Smooth muscle cell of the brain vasculature (primary cell): Measurements from ENCODE around the gene SHOX.

Source experiments
- DNase-seq: peaks from one replicate; pipeline ENCODE4 v3.0.0-alpha.2; 2012; ENCODE audit warnings: low read depth, low spot score

The SHOX gene

DNA sequence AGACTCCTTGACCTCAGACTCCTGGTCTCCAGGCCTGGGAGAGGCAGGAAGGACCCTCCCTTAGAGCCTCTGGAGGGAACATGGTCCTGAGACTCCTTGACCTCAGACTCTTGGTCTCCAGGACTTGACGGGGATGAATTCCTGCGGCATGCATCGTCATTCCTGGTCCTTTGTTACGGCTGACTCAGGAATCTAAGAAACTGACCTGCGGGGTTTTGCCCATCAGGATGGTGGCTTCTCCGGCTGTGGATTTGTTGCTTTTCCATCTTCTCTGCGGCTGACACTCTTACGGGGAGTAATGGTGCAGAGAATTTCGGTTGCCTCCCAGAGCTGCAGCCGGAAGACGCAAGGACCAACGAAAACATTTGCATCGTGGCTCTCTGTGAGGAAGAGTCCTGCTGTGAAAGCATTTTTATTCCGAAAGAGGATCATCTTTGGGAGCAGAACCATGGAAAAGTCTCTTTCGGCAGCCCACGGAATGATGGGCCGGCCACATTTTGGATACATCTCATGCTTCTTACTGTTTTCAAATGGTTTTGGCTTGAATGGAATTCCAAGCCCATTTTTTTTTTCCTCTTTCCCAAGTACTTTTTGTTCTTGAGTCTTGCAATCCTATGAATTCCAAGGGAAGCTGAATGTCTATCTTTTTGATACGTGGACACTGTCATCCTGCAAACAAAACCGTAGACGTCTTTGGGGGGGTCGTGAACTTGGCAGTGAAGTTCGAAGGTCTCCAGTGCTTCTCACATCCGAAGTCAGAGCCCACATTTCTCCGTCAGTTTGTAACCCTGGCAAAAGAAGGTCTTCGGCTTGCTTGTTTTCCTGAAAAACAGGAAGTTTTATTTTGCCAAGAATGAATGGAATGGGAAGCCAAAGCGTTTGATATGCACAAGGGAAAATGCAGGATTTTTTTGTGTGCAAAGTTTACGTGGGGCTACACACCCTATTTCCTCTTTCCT lies 36.5 kb downstream of the SHOX start:
- no peak for DNase-seq

DNA sequence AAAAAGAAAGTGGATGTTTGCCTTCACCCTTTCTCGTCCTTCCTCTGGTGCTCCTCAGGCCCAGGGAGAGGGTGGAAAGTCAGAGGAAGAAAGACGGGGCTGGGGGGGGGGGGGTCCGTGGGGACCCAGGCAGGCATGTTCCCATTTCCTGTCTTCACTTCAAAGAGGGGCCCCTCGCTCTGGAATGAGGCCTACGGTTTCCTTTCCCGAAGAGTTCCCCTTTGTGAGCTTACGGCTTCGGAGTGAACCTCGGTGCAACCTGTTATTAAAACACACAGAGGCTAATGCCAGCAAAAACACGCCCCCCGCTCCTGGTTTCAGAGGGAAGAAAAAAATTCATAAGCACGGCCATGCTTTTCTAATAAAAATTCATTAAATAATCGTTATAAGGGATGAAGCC lies 40.1 kb downstream of the SHOX start:
- DNase-seq: no peak

DNA sequence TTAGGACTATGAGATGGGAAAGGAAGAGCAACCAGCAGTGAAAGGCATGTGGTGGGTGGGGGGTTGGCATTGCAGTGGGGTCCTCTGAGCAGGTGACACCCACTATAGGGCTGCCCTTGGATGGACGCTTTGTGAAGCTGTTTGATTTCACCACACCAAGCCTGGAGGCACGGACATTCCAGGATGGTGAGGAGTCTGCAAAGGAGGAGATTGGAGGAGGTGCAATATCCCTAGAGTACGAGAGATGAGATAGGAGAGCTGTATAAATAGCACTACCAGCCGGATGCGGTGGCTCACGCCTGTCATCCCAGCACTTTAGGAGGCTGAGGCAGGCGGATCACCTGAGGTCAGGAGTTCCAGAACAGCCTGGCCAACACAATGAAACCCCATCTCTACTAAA lies 42.3 kb downstream of the SHOX start:
- no peak for DNase-seq

DNA sequence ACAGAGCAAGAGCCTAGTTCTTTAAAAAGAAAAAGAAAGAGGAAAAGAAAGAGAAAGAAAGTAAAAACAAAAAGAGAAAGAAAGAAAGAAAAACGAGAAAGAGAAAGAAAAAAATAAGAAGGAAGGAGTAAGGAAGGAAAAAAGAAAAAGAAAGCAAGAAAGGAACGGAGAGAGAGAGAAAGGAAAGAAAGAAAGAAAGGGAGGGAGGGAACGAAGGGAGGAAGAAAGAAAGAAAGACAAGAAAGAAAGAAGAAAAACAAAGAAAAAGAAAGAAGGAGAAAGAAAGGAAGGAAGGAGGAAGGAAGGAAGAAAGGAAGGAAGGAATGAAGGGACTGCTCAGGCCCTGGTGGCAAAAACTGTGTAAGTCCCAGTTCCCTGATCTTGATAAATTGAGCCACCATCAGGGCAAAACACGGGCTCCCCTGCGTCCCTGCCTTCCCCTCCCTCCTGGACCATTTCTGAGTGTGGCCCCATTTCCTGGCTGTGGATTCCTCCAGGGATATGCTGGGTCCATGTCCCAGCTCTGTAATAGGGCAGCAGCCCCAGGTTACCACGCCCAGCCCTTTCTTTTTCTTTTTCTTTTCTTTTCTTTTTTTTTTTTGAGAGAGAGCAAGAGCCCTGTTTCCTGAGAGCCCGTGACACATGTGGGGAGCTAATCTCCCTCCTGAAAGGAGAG lies 44.8 kb downstream of the SHOX start:
- DNase-seq: no peak

GRCh38 chrX:675955-676295 lies 45.3 kb downstream of the SHOX start:
- no peak for DNase-seq

GRCh38 chrX:677376-677775 lies 46.8 kb downstream of the SHOX start:
- no peak for DNase-seq

DNA sequence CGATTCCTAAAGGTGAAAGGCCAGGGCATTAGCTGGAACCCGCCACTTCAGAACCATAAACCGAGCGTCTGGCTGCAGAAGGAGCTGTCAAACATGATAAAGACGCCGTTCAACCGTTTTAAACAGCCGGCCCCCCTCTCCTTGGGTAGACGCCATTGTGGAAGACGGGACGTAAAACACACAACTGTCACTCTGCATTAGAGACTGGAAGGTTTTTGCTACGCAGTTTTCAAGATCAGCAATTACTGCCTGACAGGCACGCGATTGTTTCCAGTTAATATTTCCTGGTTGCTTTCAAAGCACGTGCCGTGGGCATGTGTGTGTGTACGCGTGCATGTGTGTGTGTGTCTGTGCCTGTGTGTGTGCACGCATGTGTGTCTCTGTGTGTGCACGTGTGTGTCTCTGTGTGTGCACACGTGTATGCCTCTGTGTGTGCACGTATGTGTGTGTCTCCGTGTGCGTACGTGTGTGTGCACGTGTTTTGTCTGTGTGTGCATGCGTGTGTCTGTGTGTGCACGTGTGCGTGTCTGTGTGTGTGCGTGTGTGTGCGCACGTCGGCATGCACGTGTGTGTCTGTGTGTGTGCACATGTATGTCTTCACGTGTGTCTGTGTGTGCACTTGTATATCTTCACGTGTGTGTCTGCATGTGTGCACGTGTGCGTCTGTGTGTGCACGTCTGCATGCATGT lies 48.8 kb downstream of the SHOX start:
- DNase-seq: no peak

DNA sequence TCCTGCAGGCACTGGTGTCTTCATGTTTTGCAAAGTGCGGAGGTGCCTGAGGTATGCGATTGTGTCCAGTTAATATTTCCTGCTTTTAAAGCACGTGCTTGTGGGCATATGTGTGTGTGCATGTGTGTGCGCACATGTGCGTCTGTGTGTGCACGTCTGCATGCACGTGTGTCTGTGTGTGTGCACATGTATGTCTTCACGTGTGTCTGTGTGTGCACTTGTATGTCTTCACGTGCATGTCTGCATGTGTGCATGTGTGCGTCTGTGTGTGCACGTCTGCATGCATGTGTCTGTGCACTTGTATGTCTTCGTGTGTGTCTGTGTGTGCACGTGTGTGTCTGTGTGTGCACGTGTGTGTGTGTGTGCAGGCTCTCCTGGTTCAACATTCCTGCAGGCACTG lies 49.5 kb downstream of the SHOX start:
- DNase-seq: no peak

GRCh38 chrX:681989-682388 lies 51.4 kb downstream of the SHOX start:
- DNase-seq: no peak

GRCh38 chrX:682892-683291 lies 52.3 kb downstream of the SHOX start:
- no peak for DNase-seq

- no peak for DNase-seq
These were observed 53.0 kb downstream of the SHOX start for GRCh38 chrX:683576-683975.

DNA sequence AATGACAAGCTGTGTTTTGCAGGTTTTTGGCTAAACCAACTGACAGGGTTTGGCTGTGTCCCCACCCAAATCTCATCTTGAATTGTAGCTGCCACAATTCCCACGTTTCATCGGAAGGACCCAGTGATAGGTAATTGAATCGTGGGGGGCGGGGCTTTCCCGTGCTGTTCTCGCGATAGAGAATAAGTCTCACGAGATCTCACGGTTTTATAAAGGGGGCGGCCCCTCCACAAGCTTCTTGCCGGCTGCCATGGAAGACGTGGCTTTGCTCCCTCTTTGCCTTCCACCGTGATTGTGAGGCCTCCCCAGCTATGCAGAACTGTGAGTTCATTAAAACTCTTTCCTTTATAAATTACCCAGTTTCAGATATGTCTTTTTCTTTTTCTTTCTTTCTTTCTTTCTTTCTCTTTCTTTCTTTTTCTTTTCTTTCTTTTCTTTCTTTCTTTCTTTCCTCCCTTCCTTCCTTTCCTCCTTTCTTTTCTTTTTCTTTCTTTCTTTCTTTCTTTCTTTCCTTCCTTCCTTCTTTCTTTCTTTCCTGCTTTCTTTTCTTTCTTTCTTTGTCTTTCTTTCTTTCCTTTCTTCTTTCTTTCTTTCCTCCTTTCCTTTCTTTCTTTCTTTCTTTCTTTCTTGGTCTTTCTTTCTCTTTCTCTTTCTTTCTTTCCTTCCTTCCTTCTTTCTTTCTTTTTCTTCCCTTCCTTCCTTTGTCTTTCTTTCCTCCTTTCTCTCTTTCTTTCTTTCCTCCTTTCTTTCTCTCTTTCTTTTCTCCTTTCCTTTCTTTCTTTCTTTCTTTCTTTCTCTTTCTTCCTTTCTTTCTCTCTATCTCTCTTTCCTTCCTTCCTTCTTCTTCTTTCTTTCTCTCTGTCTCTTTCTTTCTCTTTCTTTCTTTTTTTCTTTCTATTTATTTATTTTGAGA lies 54.8 kb downstream of the SHOX start:
- DNase-seq: no peak

DNA sequence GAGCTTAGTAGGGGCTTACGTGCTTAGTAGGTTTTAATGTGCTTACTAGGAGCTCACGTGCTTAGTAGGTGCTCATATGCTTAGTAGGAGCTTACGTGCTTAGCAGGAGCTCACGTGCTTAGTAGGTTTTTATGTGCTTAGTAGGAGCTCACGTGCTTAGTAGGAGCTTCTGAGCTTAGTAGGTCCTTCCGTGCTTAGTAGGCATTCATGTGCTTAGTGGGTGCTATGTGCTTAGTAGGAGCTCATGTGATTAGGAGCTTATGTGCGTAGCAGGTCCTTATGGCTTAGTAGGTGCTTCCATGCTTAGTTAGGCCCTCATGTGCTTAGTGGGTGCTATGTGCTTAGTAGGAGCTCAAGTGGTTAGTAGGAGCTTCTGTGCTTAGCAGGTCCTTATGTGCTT lies 59.4 kb downstream of the SHOX start:
- DNase-seq: no peak

GRCh38 chrX:694800-695199 lies 64.2 kb downstream of the SHOX start:
- DNase-seq: no peak

DNA sequence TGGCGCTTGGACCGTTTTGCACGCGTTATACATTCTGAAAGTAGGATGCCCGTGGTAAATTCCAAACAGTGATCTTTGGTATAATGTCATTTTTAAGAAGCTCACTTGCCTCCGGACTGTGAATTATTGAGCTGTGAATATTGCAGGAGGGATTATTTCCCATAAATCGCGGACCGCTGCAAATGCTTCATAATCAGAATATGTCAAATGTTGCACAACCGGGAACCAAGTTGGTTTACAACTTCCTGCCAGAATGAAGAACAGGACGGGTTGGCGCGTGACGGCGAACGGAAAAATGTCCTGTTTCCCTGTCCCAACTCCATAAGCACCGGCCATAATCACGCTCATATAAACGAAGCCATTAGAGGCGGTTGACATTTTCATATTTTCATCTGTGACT lies 67.6 kb downstream of the SHOX start:
- no peak for DNase-seq

- DNase-seq: no peak
These were observed 70.3 kb downstream of the SHOX start for GRCh38 chrX:700936-701335.

- no peak for DNase-seq
These were observed 71.1 kb downstream of the SHOX start for GRCh38 chrX:701673-702072.

- no peak for DNase-seq
These were observed 72.9 kb downstream of the SHOX start for GRCh38 chrX:703466-703865.

DNA sequence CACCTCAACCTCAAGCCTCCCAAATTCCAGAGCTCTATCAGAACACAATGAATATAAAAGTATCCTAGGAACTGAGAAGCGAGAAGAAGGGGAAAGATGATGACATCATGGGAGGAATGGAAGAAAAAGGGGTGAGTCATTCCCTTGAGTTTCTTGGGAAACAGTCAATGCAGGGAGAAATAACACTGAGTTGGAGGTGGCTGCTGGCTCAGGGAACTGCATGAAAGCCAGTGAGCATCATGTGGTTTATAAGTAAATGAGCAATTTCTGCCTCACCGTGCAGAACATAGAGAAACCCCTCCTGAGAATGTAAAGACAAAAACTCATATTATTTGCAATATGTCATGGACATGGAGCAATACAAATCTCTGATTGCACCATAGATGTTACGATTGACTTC lies 73.3 kb downstream of the SHOX start:
- no peak for DNase-seq
